GM12865 (cell line): Measurements from ENCODE around the gene SENP3.

Experiments
- DNase-seq: peaks from one replicate; pipeline ENCODE4 v3.0.0; 2010; ENCODE audit warnings: low read depth
- H3K4me3 ChIP-seq: 2 replicates; pipeline ENCODE4 v1.5.1; 2011; ENCODE audit warnings: mild to moderate bottlenecking, low read depth, low read length, control low read depth
- TF ChIP-seq, protein P1 (sequence below): IDR thresholded peaks from 2 replicates; pipeline ENCODE4 v1.5.1; 2011; ENCODE audit warnings: low read length, control low read depth, low read depth, inconsistent platforms; ENCODE audit not compliant: insufficient read depth; ENCODE audit errors: missing control alignments

Gene SENP3

DNA sequence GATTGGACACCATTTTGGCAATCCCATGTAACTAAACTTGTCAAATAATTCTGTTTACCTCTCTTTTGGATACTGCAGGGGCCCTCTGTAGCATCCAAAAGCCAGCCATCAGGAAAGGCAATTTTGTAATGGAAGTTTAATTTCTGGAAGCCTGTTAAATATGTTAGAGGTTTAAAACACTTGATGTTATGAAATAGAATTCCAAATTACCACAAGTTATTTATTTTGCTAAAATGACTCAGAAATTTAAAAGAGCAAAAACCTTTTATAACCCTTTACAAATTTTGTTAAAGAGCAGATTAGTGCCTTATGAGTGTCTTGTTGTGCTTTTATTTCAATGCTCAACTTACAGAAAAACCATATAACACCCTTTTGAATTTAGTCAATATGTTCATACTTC lies 32.9 kb upstream of the SENP3 start:
- no peak overlapping the region for H3K4me3 ChIP-seq
- TF ChIP-seq, protein P1, sequence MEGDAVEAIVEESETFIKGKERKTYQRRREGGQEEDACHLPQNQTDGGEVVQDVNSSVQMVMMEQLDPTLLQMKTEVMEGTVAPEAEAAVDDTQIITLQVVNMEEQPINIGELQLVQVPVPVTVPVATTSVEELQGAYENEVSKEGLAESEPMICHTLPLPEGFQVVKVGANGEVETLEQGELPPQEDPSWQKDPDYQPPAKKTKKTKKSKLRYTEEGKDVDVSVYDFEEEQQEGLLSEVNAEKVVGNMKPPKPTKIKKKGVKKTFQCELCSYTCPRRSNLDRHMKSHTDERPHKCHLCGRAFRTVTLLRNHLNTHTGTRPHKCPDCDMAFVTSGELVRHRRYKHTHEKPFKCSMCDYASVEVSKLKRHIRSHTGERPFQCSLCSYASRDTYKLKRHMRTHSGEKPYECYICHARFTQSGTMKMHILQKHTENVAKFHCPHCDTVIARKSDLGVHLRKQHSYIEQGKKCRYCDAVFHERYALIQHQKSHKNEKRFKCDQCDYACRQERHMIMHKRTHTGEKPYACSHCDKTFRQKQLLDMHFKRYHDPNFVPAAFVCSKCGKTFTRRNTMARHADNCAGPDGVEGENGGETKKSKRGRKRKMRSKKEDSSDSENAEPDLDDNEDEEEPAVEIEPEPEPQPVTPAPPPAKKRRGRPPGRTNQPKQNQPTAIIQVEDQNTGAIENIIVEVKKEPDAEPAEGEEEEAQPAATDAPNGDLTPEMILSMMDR = no peak
- DNase-seq = no peak

DNA sequence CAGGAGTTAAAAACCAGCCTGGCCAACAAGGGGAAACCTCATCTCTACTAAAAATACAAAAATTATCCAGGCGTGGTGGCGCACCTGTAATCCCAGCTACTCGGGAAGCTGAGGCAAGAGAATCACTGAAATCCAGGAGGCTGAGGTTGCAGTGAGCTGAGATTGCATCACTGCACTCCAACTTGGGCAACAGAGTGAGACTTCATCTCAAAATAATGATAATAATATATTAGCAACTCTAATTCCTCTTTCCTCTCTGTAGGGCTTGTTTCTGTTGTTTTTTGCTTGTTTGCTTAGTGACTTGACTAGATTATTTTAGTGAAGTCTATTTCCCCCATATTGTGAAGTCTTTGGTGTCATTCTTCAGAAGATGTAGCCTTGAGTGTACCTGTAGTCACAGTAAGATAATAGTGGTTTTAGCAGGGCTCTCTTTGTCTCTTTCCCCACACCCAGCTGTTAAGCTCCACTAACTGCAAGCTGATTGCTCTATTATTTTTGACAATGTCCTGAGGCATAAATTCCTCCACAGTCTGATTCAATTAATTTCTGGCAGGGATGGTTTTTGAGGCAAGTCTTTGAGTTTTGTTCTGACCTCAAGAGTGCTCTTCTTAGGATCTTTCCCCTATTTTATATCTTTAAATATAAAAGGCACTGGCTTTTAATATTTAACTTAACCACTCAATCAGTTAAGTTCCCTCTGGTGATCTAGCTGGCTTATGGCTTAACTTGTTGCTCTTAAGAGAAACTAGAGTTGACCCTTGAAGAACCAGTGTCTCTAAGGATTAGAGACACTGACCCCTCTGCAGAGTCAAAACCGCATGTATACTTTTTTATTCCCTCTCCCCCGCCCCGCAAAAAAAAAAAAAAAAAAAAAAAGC lies 31.5 kb upstream of the SENP3 start:
- DNase-seq = no peak
- TF ChIP-seq, protein P1 = no peak
- H3K4me3 ChIP-seq = no peak overlapping the region

DNA sequence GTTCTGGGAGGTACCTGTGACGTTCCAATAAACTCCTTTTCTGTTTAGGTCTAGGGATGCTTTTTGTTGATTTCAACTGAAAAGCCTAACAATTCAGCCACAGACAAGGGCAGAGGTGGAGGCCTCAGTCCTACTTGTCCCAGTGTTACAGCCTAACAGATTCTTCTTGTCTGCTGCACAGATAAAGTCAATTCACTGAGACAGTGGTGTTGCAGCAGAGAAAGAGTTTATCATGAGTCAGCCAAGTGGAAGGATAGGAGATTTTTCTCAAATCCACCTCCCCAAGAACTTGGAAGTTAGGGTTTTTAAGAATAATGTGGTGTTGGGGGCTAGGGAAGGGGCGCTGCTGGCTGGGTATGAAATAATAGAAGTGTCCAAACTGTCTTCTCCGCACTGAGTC lies 23.7 kb upstream of the SENP3 start:
- no peak overlapping the region for H3K4me3 ChIP-seq
- TF ChIP-seq, protein P1 = no peak
- no peak for DNase-seq

DNA sequence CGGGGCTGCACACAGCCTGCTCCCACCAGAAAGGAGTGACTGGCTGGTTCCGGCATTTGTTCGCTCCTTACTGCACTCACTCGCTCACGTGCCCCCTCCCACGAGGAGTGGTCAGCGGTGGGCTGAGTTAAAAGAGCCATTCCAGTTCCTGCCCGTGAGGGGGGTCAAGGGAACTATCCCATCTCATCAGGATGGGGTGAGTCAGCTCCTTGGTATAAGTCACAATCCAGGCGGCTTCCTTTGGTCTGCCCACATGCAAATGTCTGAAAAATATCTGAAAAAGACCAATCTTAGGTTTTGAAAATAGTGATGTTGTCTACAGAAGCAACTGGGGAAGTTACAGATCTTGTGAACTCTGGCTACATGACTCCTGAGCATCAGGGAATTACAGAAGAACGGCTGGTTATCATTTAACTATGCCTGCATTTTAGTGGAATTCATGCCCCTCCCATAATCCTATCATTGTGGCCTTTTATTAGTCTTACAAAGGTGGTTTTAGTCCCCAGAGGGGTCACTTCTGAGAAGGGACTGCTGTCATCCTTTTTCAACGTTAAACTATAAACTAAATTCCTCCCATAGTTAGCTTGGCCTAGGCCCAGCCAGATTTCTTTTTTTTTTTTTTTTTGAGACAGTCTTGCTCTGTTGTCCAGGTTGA lies 22.7 kb upstream of the SENP3 start:
- DNase-seq = no peak
- H3K4me3 ChIP-seq = no peak overlapping the region
- TF ChIP-seq, protein P1 = no peak

DNA sequence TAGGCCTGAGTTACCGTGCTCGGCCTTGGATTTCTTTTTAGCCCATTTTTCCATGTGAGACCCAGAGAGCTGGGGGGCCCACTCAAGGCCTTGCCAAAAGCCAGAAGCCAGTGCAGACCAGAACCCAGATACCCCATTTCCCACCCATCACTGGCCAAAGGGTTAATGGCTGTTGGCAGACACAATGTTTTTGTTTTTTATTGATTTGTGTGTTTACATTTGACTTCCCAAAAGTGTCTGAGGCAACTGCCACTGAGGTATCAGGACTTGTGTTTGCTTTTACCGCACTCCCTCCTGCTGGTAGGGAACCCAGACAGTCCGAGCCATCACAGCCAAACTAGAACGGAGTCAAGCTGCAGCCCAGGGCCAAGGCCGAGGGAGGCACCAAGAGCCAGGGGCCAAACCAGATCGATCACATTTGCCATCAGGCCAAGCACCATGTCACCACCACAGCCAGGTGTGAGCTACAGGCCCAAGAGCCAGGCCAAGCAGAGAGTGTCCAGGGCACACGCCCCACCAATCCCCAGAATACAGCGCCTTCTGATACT lies 20.6 kb upstream of the SENP3 start:
- no peak for DNase-seq
- TF ChIP-seq, protein P1 = no peak
- H3K4me3 ChIP-seq = no peak overlapping the region

DNA sequence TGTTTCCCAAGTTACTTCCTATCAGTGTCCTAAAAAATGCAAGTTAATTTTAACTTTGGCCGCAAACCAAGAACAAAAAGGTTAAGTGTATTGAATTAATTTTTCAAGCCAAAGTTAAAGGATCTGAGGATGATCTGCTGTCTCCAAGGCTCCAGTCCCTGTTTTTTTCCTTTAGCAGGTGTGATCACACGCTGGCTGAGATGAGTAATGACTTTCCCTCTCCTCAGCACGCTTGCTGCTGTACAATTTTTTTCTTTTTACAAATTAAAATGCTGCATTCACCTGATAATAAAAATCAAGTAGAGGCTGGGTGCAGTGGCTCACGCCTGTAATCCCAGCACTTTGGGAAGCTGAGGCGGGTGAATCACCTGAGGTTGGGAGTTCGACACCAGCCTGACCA lies 16.8 kb upstream of the SENP3 start:
- TF ChIP-seq, protein P1 = no peak
- H3K4me3 ChIP-seq = no peak overlapping the region
- no peak for DNase-seq
